A549 treated with AZD2906 at 1 μM for 4 hours (cell line): Measurements from ENCODE around the gene TBC1D3L. TPM values are rescaled to one million over a fixed set of nuclear protein-coding genes. Genes with fewer than 3 reads are reported as not detected.

Experiments
- total RNA-seq: library from RNA; stranded (reverse); fragments of 200-300 nt; extraction: Qiagen RNA extraction; gene quantifications from 5 replicates; pipeline ENCODE4 v1.2.3, GENCODE V29; 2022

TBC1D3L gene
- 7.0 to 12.7 TPM (median 12.1 TPM) in 5 replicates for total RNA-seq

GRCh38 chr17:37988960-37989359, at the start of gene TBC1D3L:
TSS of gene TBC1D3L (minus strand) at chr17:37989060. CDS start at chr17:37987520, 1,540 bp downstream.

GRCh38 chr17:38003676-38004075, 14.8 kb upstream of the TBC1D3L start, which contains the start of gene TBC1D3D:
TSS of gene TBC1D3D (plus strand) at chr17:38003976. CDS start at chr17:38005561, 1,585 bp downstream.

Other genes with a start within 250 kb of the TBC1D3L start
- gene HNF1B, start 244.0 kb downstream of the TBC1D3L start, total RNA-seq: 14.3 to 18.0 TPM (median 17.4 TPM) in 5 replicates
- gene TBC1D3K, start 64.6 kb downstream of the TBC1D3L start, total RNA-seq: not detected in 5 replicates
- 0.06 to 0.13 TPM (median 0.08 TPM) in 4 of 5 replicates, not detected in the other for gene TBC1D3D, start 14.9 kb upstream of the TBC1D3L start, total RNA-seq
- gene TBC1D3C, start 79.6 kb upstream of the TBC1D3L start, total RNA-seq: not detected in 5 replicates
- not detected in 5 replicates for gene TBC1D3E, start 138.9 kb upstream of the TBC1D3L start, total RNA-seq
- gene TBC1D3, start 203.5 kb upstream of the TBC1D3L start, total RNA-seq: not detected in 5 replicates